ENCODE results near the gene WDR37. TPM values are rescaled to one million over a fixed set of nuclear protein-coding genes. Genes with fewer than 3 reads are reported as not detected.

WDR37 gene
- polyA plus RNA-seq, 1 of the 3 experiments (the other 2 are of a cell fraction) = 11.9 TPM

DNA sequence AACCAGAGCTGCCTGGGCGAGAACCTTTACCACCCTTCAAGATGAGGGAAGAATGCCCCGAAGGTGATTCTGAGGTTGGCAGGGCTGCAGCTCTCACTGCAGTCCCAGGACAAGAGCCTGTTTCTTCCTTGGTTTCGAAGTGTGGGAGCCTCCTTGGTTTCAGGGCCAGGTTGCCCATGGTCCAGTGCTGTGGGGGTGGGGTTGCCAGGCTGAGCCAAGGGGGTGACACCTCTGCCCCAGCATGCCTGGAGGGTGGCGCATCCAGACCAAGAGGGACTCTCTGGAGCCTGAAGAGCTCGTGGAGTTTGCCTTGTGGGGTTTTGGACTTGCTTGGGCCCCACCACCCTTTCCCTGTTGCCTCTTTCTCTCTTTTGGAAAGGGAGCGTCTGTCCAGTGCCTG, 41.3 kb downstream of the WDR37 start:
- H3K36me3 ChIP-seq (replicated peaks in 1 of 2; ENCODE audit: control insufficient read depth in 1 of 2, insufficient read depth in 2 of 2, low read length in 1 of 2) = peaks cover 7 to 76% of the 10 kb centered on the region in 2 experiments
- POLR2A ChIA-PET = interaction anchor here (0.9 kb wide), 1 partner anchor 175 kb away, joined by 3 read pairs; no protein-coding TSS in a partner anchor

More for the DNA sequence above, 41.3 kb downstream of the WDR37 start:
- no peaks in the 10 kb centered on the region for H4K20me1 ChIP-seq (ENCODE audit: insufficient read depth)
- no peaks in the 10 kb centered on the region for H3K27me3 ChIP-seq (ENCODE audit: insufficient read depth)
- H3K4me2 ChIP-seq = no peak overlapping the region
- peaks cover 0 to 33% of the 10 kb centered on the region in 2 experiments; a peak in 2 of 4 replicates for H3K4me1 ChIP-seq (ENCODE audit: control insufficient read depth in 1 of 2, insufficient read depth in 2 of 2, low read depth in 1 of 2, low read length in 1 of 2)
- CTCF ChIA-PET = interaction anchor here (3.9 kb wide), 1 partner anchor 13 kb away, joined by 15 read pairs; no protein-coding TSS in a partner anchor
- no peak overlapping the region for H2AFZ ChIP-seq (ENCODE audit: low read depth)
- H3F3A ChIP-seq (replicated peaks; ENCODE audit: insufficient read depth) = no peaks in the 10 kb centered on the region
- no peak overlapping the region for H3K9ac ChIP-seq
- no peak for DNase-seq
- TF ChIP-seq RFX5 (IDR thresholded peaks at IDR 0.05; ENCODE audit: low read length) (no peak), EZH2phosphoT487 (IDR thresholded peaks at IDR 0.05; ENCODE audit: borderline replicate concordance, low read depth) (no peak), FOXJ3 (CRISPR knock-in tag; IDR thresholded peaks at IDR 0.05) (no peak), NFIC (IDR thresholded peaks at IDR 0.05; ENCODE audit: borderline replicate concordance) (no peak), MEF2A (IDR thresholded peaks at IDR 0.05; ENCODE audit: borderline replicate concordance, low read depth) (no peak), NRF1 (IDR thresholded peaks at IDR 0.05; ENCODE audit: low read depth, low read length) (no peak), FOXM1 (IDR thresholded peaks at IDR 0.05; ENCODE audit: low read depth) (no peak), EP300 (IDR thresholded peaks at IDR 0.05; ENCODE audit: borderline replicate concordance in 1 of 2, low read depth in 1 of 2, low read length in 1 of 2) (no peak), YY1 (IDR thresholded peaks at IDR 0.05; ENCODE audit: low read depth) (no peak), TEAD4 (IDR thresholded peaks at IDR 0.05; ENCODE audit: borderline replicate concordance, insufficient read depth) (no peak), TAF1 (IDR thresholded peaks at IDR 0.05; ENCODE audit: borderline replicate concordance, low read depth, low read length) (no peak)
- TF ChIP-seq, protein P1, sequence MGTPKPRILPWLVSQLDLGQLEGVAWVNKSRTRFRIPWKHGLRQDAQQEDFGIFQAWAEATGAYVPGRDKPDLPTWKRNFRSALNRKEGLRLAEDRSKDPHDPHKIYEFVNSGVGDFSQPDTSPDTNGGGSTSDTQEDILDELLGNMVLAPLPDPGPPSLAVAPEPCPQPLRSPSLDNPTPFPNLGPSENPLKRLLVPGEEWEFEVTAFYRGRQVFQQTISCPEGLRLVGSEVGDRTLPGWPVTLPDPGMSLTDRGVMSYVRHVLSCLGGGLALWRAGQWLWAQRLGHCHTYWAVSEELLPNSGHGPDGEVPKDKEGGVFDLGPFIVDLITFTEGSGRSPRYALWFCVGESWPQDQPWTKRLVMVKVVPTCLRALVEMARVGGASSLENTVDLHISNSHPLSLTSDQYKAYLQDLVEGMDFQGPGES (IDR thresholded peaks at IDR 0.05; ENCODE audit: low read depth, low read length) = no peak
- TF ChIP-seq, protein P2, sequence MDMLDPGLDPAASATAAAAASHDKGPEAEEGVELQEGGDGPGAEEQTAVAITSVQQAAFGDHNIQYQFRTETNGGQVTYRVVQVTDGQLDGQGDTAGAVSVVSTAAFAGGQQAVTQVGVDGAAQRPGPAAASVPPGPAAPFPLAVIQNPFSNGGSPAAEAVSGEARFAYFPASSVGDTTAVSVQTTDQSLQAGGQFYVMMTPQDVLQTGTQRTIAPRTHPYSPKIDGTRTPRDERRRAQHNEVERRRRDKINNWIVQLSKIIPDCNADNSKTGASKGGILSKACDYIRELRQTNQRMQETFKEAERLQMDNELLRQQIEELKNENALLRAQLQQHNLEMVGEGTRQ (IDR thresholded peaks at IDR 0.05; ENCODE audit: borderline replicate concordance, low read depth, low read length) = no peak
- TF ChIP-seq, protein P3, sequence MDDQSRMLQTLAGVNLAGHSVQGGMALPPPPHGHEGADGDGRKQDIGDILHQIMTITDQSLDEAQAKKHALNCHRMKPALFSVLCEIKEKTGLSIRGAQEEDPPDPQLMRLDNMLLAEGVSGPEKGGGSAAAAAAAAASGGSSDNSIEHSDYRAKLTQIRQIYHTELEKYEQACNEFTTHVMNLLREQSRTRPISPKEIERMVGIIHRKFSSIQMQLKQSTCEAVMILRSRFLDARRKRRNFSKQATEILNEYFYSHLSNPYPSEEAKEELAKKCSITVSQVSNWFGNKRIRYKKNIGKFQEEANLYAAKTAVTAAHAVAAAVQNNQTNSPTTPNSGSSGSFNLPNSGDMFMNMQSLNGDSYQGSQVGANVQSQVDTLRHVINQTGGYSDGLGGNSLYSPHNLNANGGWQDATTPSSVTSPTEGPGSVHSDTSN (IDR thresholded peaks at IDR 0.05) = no peak
- TF ChIP-seq, protein P4, sequence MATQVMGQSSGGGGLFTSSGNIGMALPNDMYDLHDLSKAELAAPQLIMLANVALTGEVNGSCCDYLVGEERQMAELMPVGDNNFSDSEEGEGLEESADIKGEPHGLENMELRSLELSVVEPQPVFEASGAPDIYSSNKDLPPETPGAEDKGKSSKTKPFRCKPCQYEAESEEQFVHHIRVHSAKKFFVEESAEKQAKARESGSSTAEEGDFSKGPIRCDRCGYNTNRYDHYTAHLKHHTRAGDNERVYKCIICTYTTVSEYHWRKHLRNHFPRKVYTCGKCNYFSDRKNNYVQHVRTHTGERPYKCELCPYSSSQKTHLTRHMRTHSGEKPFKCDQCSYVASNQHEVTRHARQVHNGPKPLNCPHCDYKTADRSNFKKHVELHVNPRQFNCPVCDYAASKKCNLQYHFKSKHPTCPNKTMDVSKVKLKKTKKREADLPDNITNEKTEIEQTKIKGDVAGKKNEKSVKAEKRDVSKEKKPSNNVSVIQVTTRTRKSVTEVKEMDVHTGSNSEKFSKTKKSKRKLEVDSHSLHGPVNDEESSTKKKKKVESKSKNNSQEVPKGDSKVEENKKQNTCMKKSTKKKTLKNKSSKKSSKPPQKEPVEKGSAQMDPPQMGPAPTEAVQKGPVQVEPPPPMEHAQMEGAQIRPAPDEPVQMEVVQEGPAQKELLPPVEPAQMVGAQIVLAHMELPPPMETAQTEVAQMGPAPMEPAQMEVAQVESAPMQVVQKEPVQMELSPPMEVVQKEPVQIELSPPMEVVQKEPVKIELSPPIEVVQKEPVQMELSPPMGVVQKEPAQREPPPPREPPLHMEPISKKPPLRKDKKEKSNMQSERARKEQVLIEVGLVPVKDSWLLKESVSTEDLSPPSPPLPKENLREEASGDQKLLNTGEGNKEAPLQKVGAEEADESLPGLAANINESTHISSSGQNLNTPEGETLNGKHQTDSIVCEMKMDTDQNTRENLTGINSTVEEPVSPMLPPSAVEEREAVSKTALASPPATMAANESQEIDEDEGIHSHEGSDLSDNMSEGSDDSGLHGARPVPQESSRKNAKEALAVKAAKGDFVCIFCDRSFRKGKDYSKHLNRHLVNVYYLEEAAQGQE (IDR thresholded peaks at IDR 0.05; ENCODE audit: low read depth, low read length) = no peak
- TF ChIP-seq, protein P5, sequence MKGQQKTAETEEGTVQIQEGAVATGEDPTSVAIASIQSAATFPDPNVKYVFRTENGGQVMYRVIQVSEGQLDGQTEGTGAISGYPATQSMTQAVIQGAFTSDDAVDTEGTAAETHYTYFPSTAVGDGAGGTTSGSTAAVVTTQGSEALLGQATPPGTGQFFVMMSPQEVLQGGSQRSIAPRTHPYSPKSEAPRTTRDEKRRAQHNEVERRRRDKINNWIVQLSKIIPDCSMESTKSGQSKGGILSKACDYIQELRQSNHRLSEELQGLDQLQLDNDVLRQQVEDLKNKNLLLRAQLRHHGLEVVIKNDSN (IDR thresholded peaks at IDR 0.05; ENCODE audit: borderline replicate concordance, low read depth) = no peak
- H3K9me2 ChIP-seq = no peaks in the 10 kb centered on the region
- H3K27ac ChIP-seq (ENCODE audit: low read depth in 2 of 2, low read length in 1 of 2) = peak overlapping the region in 1 of 2 experiments; percentile 93; a peak in 1 of 4 replicates
- no peak overlapping the region for H3K4me3 ChIP-seq (ENCODE audit: low read depth in 2 of 2, low read length in 1 of 2)
- H3K79me2 ChIP-seq (ENCODE audit: insufficient read depth) = no peaks in the 10 kb centered on the region
- WGBS (ENCODE audit: low lambda C conversion rate) = 97% methylated on average over 4 of the region's 6 CpGs
- H3K9me3 ChIP-seq = no peaks in the 10 kb centered on the region
